Suppressor macrophage treated with lipopolysaccharide for 1 hour (primary cell): Measurements from ENCODE around the gene CPS1.

ENCODE experiments used
- DNase-seq, 3 donors: peaks; one replicate each; pipeline ENCODE4 v3.0.0-alpha.2; 2020 to 2022

CPS1 gene

GRCh38 chr2:210617318-210617717, 60.9 kb downstream of the CPS1 start:
- no peak for DNase-seq

GRCh38 chr2:210617732-210618330, 61.4 kb downstream of the CPS1 start:
- DNase-seq: peak in 2 of 3 donors; percentile 4 to 5

- no peak for DNase-seq
Observed at GRCh38 chr2:210620456-210620855, 64.1 kb downstream of the CPS1 start.

- no peak for DNase-seq
Observed at GRCh38 chr2:210623506-210623905, 67.1 kb downstream of the CPS1 start.

- no peak for DNase-seq
Observed at GRCh38 chr2:210626849-210627248, 70.5 kb downstream of the CPS1 start.

- no peak for DNase-seq
Observed at GRCh38 chr2:210630873-210631560, 74.6 kb downstream of the CPS1 start.

- DNase-seq: no peak
Observed at GRCh38 chr2:210633699-210634098, 77.3 kb downstream of the CPS1 start.

GRCh38 chr2:210635257-210635656, 78.9 kb downstream of the CPS1 start:
- no peak for DNase-seq

- DNase-seq: no peak
Observed at GRCh38 chr2:210642333-210642732, 85.9 kb downstream of the CPS1 start.

- no peak for DNase-seq
Observed at GRCh38 chr2:210647151-210647550, 90.8 kb downstream of the CPS1 start.

- no peak for DNase-seq
Observed at GRCh38 chr2:210654091-210654490, 97.7 kb downstream of the CPS1 start.

GRCh38 chr2:210655229-210655975, 99.0 kb downstream of the CPS1 start:
- no peak for DNase-seq

- DNase-seq: no peak
Observed at GRCh38 chr2:210657874-210658273, 101.5 kb downstream of the CPS1 start.

GRCh38 chr2:210660751-210661150, 104.4 kb downstream of the CPS1 start:
- DNase-seq: no peak

- no peak for DNase-seq
Observed at GRCh38 chr2:210662560-210662959, 106.2 kb downstream of the CPS1 start.

- DNase-seq: no peak
Observed at GRCh38 chr2:210663631-210664089, 107.3 kb downstream of the CPS1 start.

GRCh38 chr2:210667711-210668110, 111.3 kb downstream of the CPS1 start:
- no peak for DNase-seq

- no peak for DNase-seq
Observed at GRCh38 chr2:210671065-210671464, 114.7 kb downstream of the CPS1 start.

- DNase-seq: no peak
Observed at GRCh38 chr2:210673117-210673516, 116.7 kb downstream of the CPS1 start.

- DNase-seq: no peak
Observed at GRCh38 chr2:210676067-210676466, 119.7 kb downstream of the CPS1 start.

GRCh38 chr2:210681491-210681890, 125.1 kb downstream of the CPS1 start:
- DNase-seq: no peak

- no peak for DNase-seq
Observed at GRCh38 chr2:210686401-210686800, 130.0 kb downstream of the CPS1 start.

- no peak for DNase-seq
Observed at GRCh38 chr2:210687786-210688470, 131.5 kb downstream of the CPS1 start.
